SU-DHL-6 (cell line): ENCODE results near the gene CPAMD8.

Source experiments
- H2AFZ ChIP-seq: fragments of 200-600 bp; sonication (generic); 2 replicates; pipeline ENCODE4 v1.6.1; 2014; ENCODE audit warnings: low read depth, mild to moderate bottlenecking, moderate library complexity, mixed read lengths, antibody characterized with exemption, low read length; ENCODE audit not compliant: severe bottlenecking
- H3F3A ChIP-seq: fragments of 200-600 bp; shearing (Covaris generic); 2 replicates; pipeline ENCODE4 v1.6.0; 2016; ENCODE audit warnings: antibody characterized with exemption, mild to moderate bottlenecking; ENCODE audit not compliant: insufficient read depth
- H3K27ac ChIP-seq: fragments of 200-600 bp; sonication (generic); 2 replicates; pipeline ENCODE4 v1.5.1; 2016; ENCODE audit warnings: low read depth, mild to moderate bottlenecking, low read length, moderate library complexity, mixed read lengths
- H3K27me3 ChIP-seq: fragments of 200-600 bp; sonication (generic), shearing (Covaris generic); 2 replicates; pipeline ENCODE4 v1.6.0; 2014; ENCODE audit warnings: mild to moderate bottlenecking, low read length
- H3K36me3 ChIP-seq: fragments of 200-600 bp; sonication (generic); 2 replicates; pipeline ENCODE4 v1.6.1; 2014; ENCODE audit warnings: mild to moderate bottlenecking, low read length, mixed read lengths
- H3K4me2 ChIP-seq: fragments of 300-600, 200-600 bp; shearing (Covaris generic), sonication (generic); 2 replicates; pipeline ENCODE4 v1.6.0; 2014; ENCODE audit warnings: low read length, low read depth, mild to moderate bottlenecking; ENCODE audit not compliant: poor library complexity, severe bottlenecking
- H3K4me3 ChIP-seq: fragments of 200-600 bp; sonication (generic); 2 replicates; pipeline ENCODE4 v1.5.1; 2014; ENCODE audit warnings: antibody characterized with exemption, low read length, mild to moderate bottlenecking, mixed read lengths; ENCODE audit not compliant: insufficient read depth, poor library complexity, severe bottlenecking
- H3K79me2 ChIP-seq: fragments of 200-600 bp; sonication (generic); 2 replicates; pipeline ENCODE4 v1.6.1; 2014; ENCODE audit warnings: mild to moderate bottlenecking, low read length, moderate library complexity; ENCODE audit not compliant: insufficient read depth
- H3K9ac ChIP-seq: fragments of 200-600 bp; sonication (generic); 2 replicates; pipeline ENCODE4 v1.7.0; 2014; ENCODE audit warnings: mild to moderate bottlenecking, low read length
- H3K9me2 ChIP-seq: fragments of 200-600 bp; sonication (generic); replicated peaks from 2 replicates; pipeline ENCODE4 v1.6.1; 2014; ENCODE audit warnings: low read length; ENCODE audit not compliant: insufficient read depth
- H3K9me3 ChIP-seq: fragments of 200-600 bp; sonication (generic); 2 replicates; pipeline ENCODE4 v1.6.1; 2014; ENCODE audit warnings: low read length, mixed read lengths; ENCODE audit not compliant: insufficient read depth
- H4K20me1 ChIP-seq: fragments of 200-600 bp; sonication (generic); 2 replicates; pipeline ENCODE4 v1.6.1; 2014; ENCODE audit warnings: low read depth, mild to moderate bottlenecking, antibody characterized with exemption, low read length, moderate library complexity, mixed read lengths
- CTCF ChIP-seq: fragments of 200-600 bp; sonication (generic); IDR thresholded peaks from one replicate; pipeline ENCODE4 v1.5.1; 2017; ENCODE audit warnings: antibody characterized with exemption, mild to moderate bottlenecking, low read length, moderate library complexity; ENCODE audit not compliant: insufficient read depth, poor library complexity, severe bottlenecking
- EZH2phosphoT487 ChIP-seq: fragments of 200-600 bp; sonication (generic), shearing (Covaris generic); conservative IDR thresholded peaks from 2 replicates; pipeline ENCODE4 v1.6.1; 2018; ENCODE audit warnings: mild to moderate bottlenecking, antibody characterized with exemption, low read length, moderate library complexity, mixed read lengths

CPAMD8 gene

GRCh38 chr19:16883522-16883921 is 143.1 kb downstream of the CPAMD8 start:
- H3K36me3 ChIP-seq: no peaks in the 10 kb centered on the region
- no peaks in the 10 kb centered on the region for H3K79me2 ChIP-seq
- no peak overlapping the region for H3K9ac ChIP-seq
- H3K27ac ChIP-seq: no peak overlapping the region
- H3K4me3 ChIP-seq: no peak overlapping the region
- H3K4me2 ChIP-seq: no peak overlapping the region
- no peaks in the 10 kb centered on the region for H3F3A ChIP-seq
- peaks cover 14% of the 10 kb centered on the region; the same call in 1 of the 2 replicates for H3K9me3 ChIP-seq
- H3K9me2 ChIP-seq: no peaks in the 10 kb centered on the region
- TF ChIP-seq EZH2phosphoT487 (no peak), CTCF (no peak)
- H3K27me3 ChIP-seq: no peaks in the 10 kb centered on the region
- H4K20me1 ChIP-seq: no peaks in the 10 kb centered on the region
- no peak overlapping the region for H2AFZ ChIP-seq

- no peaks in the 10 kb centered on the region for H3F3A ChIP-seq
- TF ChIP-seq CTCF (no peak), EZH2phosphoT487 (no peak)
- peaks cover 14% of the 10 kb centered on the region; the same call in 1 of the 2 replicates for H3K9me3 ChIP-seq
- no peaks in the 10 kb centered on the region for H4K20me1 ChIP-seq
- H3K27ac ChIP-seq: no peak overlapping the region
- H3K27me3 ChIP-seq: no peaks in the 10 kb centered on the region
- no peak overlapping the region for H3K9ac ChIP-seq
- H3K4me3 ChIP-seq: no peak overlapping the region
- H3K36me3 ChIP-seq: no peaks in the 10 kb centered on the region
- no peaks in the 10 kb centered on the region for H3K79me2 ChIP-seq
- no peak overlapping the region for H3K4me2 ChIP-seq
- no peaks in the 10 kb centered on the region for H3K9me2 ChIP-seq
- no peak overlapping the region for H2AFZ ChIP-seq
Measured at GRCh38 chr19:16882146-16882545, 144.5 kb downstream of the CPAMD8 start.

- Histone ChIP-seq H3K4me2 (no peak overlapping the region), H3K9ac (no peak overlapping the region), H3K27me3 (no peaks in the 10 kb centered on the region), H3K36me3 (no peaks in the 10 kb centered on the region), H3F3A (no peaks in the 10 kb centered on the region), H3K4me3 (no peak overlapping the region), H2AFZ (no peak overlapping the region), H3K9me2 (no peaks in the 10 kb centered on the region), H3K79me2 (no peaks in the 10 kb centered on the region), H3K9me3 (peaks cover 14% of the 10 kb centered on the region; the same call in 1 of the 2 replicates), H4K20me1 (no peaks in the 10 kb centered on the region), H3K27ac (no peak overlapping the region)
- TF ChIP-seq EZH2phosphoT487 (no peak), CTCF (no peak)
Measured at GRCh38 chr19:16880884-16881554, 145.6 kb downstream of the CPAMD8 start.
